ENCODE data around the gene IREB2.

DNA sequence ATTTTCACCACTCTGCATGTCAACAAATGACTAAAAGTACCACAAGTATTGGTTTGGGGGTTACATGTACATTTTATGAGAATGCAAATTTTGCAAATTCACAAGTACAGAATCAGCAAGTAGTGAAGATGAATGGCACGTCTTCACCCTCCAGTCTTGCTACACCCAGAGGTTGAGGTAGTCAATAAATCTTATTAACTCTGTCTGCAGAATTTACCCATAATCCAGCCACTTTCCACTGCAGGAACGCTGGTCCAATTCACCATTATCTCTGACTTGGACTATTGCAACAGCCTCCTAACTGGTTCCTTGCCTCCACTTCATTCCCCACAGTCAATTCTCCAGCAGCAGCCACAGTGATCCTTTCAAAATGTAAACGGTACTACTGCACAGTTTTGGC lies 112.8 kb downstream of the IREB2 start:
- TF ChIP-seq TAF1 (IDR thresholded peaks at IDR 0.05; ENCODE audit: borderline replicate concordance, insufficient read depth, low read length) (no peak), FOXP2 (optimal IDR thresholded peaks at IDR 0.05; ENCODE audit: borderline replicate concordance, extremely low read depth, extremely low read length, insufficient read depth) (no peak), POLR2AphosphoS5 (IDR thresholded peaks at IDR 0.05; ENCODE audit: low read depth, low read length) (no peak), SIN3A (IDR thresholded peaks at IDR 0.05; ENCODE audit: borderline replicate concordance, insufficient read depth, low read length) (no peak)
- TF ChIP-seq, protein P1, sequence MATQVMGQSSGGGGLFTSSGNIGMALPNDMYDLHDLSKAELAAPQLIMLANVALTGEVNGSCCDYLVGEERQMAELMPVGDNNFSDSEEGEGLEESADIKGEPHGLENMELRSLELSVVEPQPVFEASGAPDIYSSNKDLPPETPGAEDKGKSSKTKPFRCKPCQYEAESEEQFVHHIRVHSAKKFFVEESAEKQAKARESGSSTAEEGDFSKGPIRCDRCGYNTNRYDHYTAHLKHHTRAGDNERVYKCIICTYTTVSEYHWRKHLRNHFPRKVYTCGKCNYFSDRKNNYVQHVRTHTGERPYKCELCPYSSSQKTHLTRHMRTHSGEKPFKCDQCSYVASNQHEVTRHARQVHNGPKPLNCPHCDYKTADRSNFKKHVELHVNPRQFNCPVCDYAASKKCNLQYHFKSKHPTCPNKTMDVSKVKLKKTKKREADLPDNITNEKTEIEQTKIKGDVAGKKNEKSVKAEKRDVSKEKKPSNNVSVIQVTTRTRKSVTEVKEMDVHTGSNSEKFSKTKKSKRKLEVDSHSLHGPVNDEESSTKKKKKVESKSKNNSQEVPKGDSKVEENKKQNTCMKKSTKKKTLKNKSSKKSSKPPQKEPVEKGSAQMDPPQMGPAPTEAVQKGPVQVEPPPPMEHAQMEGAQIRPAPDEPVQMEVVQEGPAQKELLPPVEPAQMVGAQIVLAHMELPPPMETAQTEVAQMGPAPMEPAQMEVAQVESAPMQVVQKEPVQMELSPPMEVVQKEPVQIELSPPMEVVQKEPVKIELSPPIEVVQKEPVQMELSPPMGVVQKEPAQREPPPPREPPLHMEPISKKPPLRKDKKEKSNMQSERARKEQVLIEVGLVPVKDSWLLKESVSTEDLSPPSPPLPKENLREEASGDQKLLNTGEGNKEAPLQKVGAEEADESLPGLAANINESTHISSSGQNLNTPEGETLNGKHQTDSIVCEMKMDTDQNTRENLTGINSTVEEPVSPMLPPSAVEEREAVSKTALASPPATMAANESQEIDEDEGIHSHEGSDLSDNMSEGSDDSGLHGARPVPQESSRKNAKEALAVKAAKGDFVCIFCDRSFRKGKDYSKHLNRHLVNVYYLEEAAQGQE (IDR thresholded peaks at IDR 0.05; ENCODE audit: insufficient read depth in 1 of 2, low read depth in 2 of 2, low read length in 2 of 2), result no peak
